ENCODE measurements around the gene GYPE. TPM values are rescaled to one million over a fixed set of nuclear protein-coding genes. Genes with fewer than 3 reads are reported as not detected.
"Not testable (repeated sequence)": the region's sequence is repeated elsewhere in the genome, so short reads cannot be mapped to it uniquely, and the experiment has no call there.

Gene GYPE
- total and polyA plus RNA-seq, 2 of the 13 experiments (the other 11 are each of a cell fraction or from before 2014, with no cell fraction given): not detected

GRCh38 chr4:143938890-143939289 is 33.5 kb upstream of the GYPE start:
- H3K27ac ChIP-seq (ENCODE audit: extremely low read length, insufficient read depth, low read length); CTCF ChIA-PET (ENCODE audit: low intra/inter-chr PET ratio, low total read pairs); in situ Hi-C loops (cut with HindIII; ENCODE audit: extremely low pct_ligation_motif_present, low pct_unique_long_range_greater_than_20kb); H3K79me2 ChIP-seq (ENCODE audit: insufficient read depth, low read length); BruUV-seq (replicated peaks); H3K9me3 ChIP-seq (ENCODE audit: low read length); POLR2A ChIA-PET; H3K9ac ChIP-seq (ENCODE audit: insufficient read depth, low read depth, low read length); H3K4me3 ChIP-seq (replicated peaks in 1 of 3; ENCODE audit: insufficient read depth in 1 of 3, low read depth in 2 of 3, low read length in 3 of 3); H3K4me1 ChIP-seq (ENCODE audit: insufficient read depth, low read length); ATAC-seq; H3K36me3 ChIP-seq (replicated peaks in 1 of 2; ENCODE audit: control insufficient read depth in 1 of 2, insufficient read depth in 2 of 2, low read length in 2 of 2); intact Hi-C loops (cut with micrococcal nuclease; ENCODE audit: unreplicated experiment); H3K4me2 ChIP-seq (ENCODE audit: low read depth, low read length); H2AFZ ChIP-seq (ENCODE audit: low read length); H3K27me3 ChIP-seq (ENCODE audit: control insufficient read depth in 1 of 2, insufficient read depth in 2 of 2, low read length in 2 of 2); DNase-seq (ENCODE audit: low spot score); H4K20me1 ChIP-seq (ENCODE audit: insufficient read depth, low read length); FAIRE-seq: not testable (repeated sequence)
- 53% methylated on average over 4 of the region's 4 CpGs for WGBS (ENCODE audit: low lambda C conversion rate)

- Histone ChIP-seq H3K9me3 (ENCODE audit: low read length) (no peaks in the 10 kb centered on the region), H3K27me3 (ENCODE audit: control insufficient read depth in 1 of 2, insufficient read depth in 2 of 2, low read length in 2 of 2) (no peaks in the 10 kb centered on the region), H3K4me3 (replicated peaks in 1 of 3; ENCODE audit: insufficient read depth in 1 of 3, low read depth in 2 of 3, low read length in 3 of 3) (no peak overlapping the region), H3K79me2 (ENCODE audit: insufficient read depth, low read length) (no peaks in the 10 kb centered on the region), H3K4me2 (ENCODE audit: low read depth, low read length) (no peak overlapping the region), H3K4me1 (ENCODE audit: insufficient read depth, low read length) (no peaks in the 10 kb centered on the region), H3K9ac (ENCODE audit: insufficient read depth, low read depth, low read length) (no peak overlapping the region), H2AFZ (ENCODE audit: low read length) (no peak overlapping the region), H4K20me1 (ENCODE audit: insufficient read depth, low read length) (no peaks in the 10 kb centered on the region), H3K36me3 (replicated peaks in 1 of 2; ENCODE audit: control insufficient read depth in 1 of 2, insufficient read depth in 2 of 2, low read length in 2 of 2) (no peaks in the 10 kb centered on the region), H3K27ac (ENCODE audit: extremely low read length, insufficient read depth, low read length) (no peak overlapping the region)
- ChIA-PET CTCF (ENCODE audit: low intra/inter-chr PET ratio, low total read pairs) (no interaction called here), POLR2A (no interaction called here)
- BruUV-seq (replicated peaks): no TSS peak
- no peak for ATAC-seq
- no peak for DNase-seq (ENCODE audit: low spot score)
- intact Hi-C loops (cut with micrococcal nuclease; ENCODE audit: unreplicated experiment) (loop anchor here (5.0 kb wide), 1 partner anchor 129 kb away; no protein-coding TSS in a partner anchor), in situ Hi-C loops (cut with HindIII; ENCODE audit: extremely low pct_ligation_motif_present, low pct_unique_long_range_greater_than_20kb) (no loop called here)
- FAIRE-seq: no peak
- 40% methylated on average over 6 of the region's 6 CpGs for WGBS (ENCODE audit: low lambda C conversion rate)
- TF ChIP-seq GLI4 (CRISPR knock-in tag; IDR thresholded peaks at IDR 0.05; ENCODE audit: borderline replicate concordance) (no peak), JDP2 (CRISPR knock-in tag; IDR thresholded peaks at IDR 0.05; ENCODE audit: borderline replicate concordance) (no peak), HIC2 (CRISPR knock-in tag; IDR thresholded peaks at IDR 0.05; ENCODE audit: low read depth) (no peak), ZZZ3 (CRISPR knock-in tag; IDR thresholded peaks at IDR 0.05; ENCODE audit: borderline replicate concordance) (no peak), THRA (CRISPR knock-in tag; IDR thresholded peaks at IDR 0.05; ENCODE audit: borderline replicate concordance) (no peak), SSRP1 (CRISPR knock-in tag; IDR thresholded peaks at IDR 0.05) (no peak), ZNF484 (CRISPR knock-in tag; IDR thresholded peaks at IDR 0.05; ENCODE audit: borderline replicate concordance, low read depth) (no peak), GABPA (IDR thresholded peaks at IDR 0.05; ENCODE audit: low read depth, low read length) (no peak), GABPA (CRISPR knock-in tag; IDR thresholded peaks at IDR 0.05; ENCODE audit: low read depth) (no peak)
These were observed 15.8 kb upstream of the GYPE start for GRCh38 chr4:143921181-143921580.

DNA sequence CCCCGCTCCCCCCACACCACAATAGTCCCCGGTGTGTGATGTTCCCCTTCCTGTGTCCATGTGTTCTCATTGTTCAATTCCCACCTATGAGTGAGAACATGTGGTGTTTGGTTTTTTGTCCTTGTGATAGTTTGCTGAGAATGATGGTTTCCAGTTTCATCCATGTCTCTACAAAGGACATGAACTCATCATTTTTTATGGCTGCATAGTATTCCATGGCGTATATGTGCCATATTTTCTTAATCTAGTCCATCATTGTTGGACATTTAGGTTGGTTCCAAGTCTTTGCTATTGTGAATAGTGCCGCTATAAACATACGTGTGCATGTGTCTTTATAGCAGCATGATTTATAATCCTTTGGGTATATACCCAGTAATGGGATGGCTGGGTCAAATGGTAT is 11.1 kb upstream of the GYPE start:
- H3K9ac ChIP-seq (ENCODE audit: insufficient read depth, low read depth, low read length); H3K79me2 ChIP-seq (ENCODE audit: insufficient read depth, low read length); H4K20me1 ChIP-seq (ENCODE audit: insufficient read depth, low read length); CTCF ChIA-PET (ENCODE audit: low intra/inter-chr PET ratio, low total read pairs); H3K27ac ChIP-seq (ENCODE audit: extremely low read length, insufficient read depth, low read length); in situ Hi-C loops (cut with HindIII; ENCODE audit: extremely low pct_ligation_motif_present, low pct_unique_long_range_greater_than_20kb); intact Hi-C loops (cut with micrococcal nuclease; ENCODE audit: unreplicated experiment); BruUV-seq (replicated peaks); H2AFZ ChIP-seq (ENCODE audit: low read length); POLR2A ChIA-PET; H3K4me3 ChIP-seq (replicated peaks in 1 of 3; ENCODE audit: insufficient read depth in 1 of 3, low read depth in 2 of 3, low read length in 3 of 3); H3K9me3 ChIP-seq (ENCODE audit: low read length); H3K36me3 ChIP-seq (replicated peaks in 1 of 2; ENCODE audit: control insufficient read depth in 1 of 2, insufficient read depth in 2 of 2, low read length in 2 of 2); ATAC-seq; H3K4me2 ChIP-seq (ENCODE audit: low read depth, low read length); DNase-seq (ENCODE audit: low spot score); H3K4me1 ChIP-seq (ENCODE audit: insufficient read depth, low read length); FAIRE-seq; H3K27me3 ChIP-seq (ENCODE audit: control insufficient read depth in 1 of 2, insufficient read depth in 2 of 2, low read length in 2 of 2): not testable (repeated sequence)
- WGBS (ENCODE audit: low lambda C conversion rate): 23% methylated on average over 5 of the region's 5 CpGs
